ENCODE data around the gene TBK1. TPM values are rescaled to one million over a fixed set of nuclear protein-coding genes. Genes with fewer than 3 reads are reported as not detected.

TBK1 gene
- total and polyA plus RNA-seq, 10 of the 15 experiments (the other 5 are each of a cell fraction or from before 2014, with no cell fraction given), result 13.4 to 49.3 (median 37.7) TPM

DNA sequence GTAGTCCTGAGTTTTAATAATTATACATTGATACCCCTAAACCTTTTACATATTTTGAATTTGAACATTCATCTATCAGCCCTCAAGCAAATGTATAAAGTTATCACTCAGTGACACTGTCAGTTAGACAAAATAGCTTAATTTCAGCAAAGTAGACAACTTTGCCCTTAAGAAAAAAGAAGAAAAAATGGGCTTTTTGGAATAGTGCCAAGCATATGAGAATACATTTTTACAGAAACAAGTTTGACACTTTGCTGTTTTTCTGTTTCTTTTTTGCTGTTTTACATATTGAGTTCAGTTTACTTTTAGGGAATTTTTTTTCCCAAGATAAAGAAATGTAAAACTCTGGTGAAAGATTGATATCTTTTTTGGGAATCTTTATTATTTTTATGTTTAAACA, 14.3 kb downstream of the TBK1 start:
- Histone ChIP-seq H3K4me3 (no peak overlapping the region), H2AFZ (ENCODE audit: control insufficient read depth, low read depth, low read length) (no peak overlapping the region), H3K36me3 (ENCODE audit: control insufficient read depth in 2 of 2, insufficient read depth in 2 of 2, low read length in 1 of 2) (peaks cover 8 to 27% of the 10 kb centered on the region in 2 experiments), H3K4me1 (ENCODE audit: control insufficient read depth, insufficient read depth, low read length) (no peaks in the 10 kb centered on the region), H3K4me2 (ENCODE audit: control insufficient read depth, insufficient read depth) (no peak overlapping the region), H3K9me3 (replicated peaks; ENCODE audit: control insufficient read depth, insufficient read depth, low read length) (no peaks in the 10 kb centered on the region), H4K20me1 (ENCODE audit: control insufficient read depth, insufficient read depth) (no peaks in the 10 kb centered on the region), H3K27me3 (replicated peaks in 1 of 2; ENCODE audit: control insufficient read depth in 2 of 2, insufficient read depth in 2 of 2, low read length in 1 of 2) (no peaks in the 10 kb centered on the region), H3K27ac (ENCODE audit: control insufficient read depth, insufficient read depth) (no peak overlapping the region), H3K79me2 (ENCODE audit: control insufficient read depth, insufficient read depth, low read length) (peaks cover 2% of the 10 kb centered on the region; the same call in 1 of the 2 replicates), H3K9ac (ENCODE audit: control insufficient read depth, insufficient read depth, low read length) (no peak overlapping the region)
- ATAC-seq (no peak), DNase-seq (ENCODE audit: low read depth, low spot score) (no peak), FAIRE-seq (no peak)
- BruUV-seq (replicated peaks), result no TSS peak
- TF ChIP-seq TCF3 (IDR thresholded peaks at IDR 0.05; ENCODE audit: borderline replicate concordance, insufficient read depth, low read depth, low read length) (no peak), NFYB (IDR thresholded peaks at IDR 0.05; ENCODE audit: insufficient read depth, low read depth, low read length) (no peak), JUND (IDR thresholded peaks at IDR 0.05; ENCODE audit: low read depth, low read length) (no peak), ZSCAN29 (IDR thresholded peaks at IDR 0.05) (no peak), JUNB (IDR thresholded peaks at IDR 0.05) (no peak), NBN (IDR thresholded peaks at IDR 0.05) (no peak), PAX8 (IDR thresholded peaks at IDR 0.05) (no peak), NRF1 (conservative IDR thresholded peaks at IDR 0.05; ENCODE audit: low read depth, low read length) (no peak), ZNF24 (IDR thresholded peaks at IDR 0.05) (no peak), CHD4 (IDR thresholded peaks at IDR 0.05) (no peak), MTA2 (IDR thresholded peaks at IDR 0.05; ENCODE audit: low read depth) (no peak)
- TF ChIP-seq, protein P1, sequence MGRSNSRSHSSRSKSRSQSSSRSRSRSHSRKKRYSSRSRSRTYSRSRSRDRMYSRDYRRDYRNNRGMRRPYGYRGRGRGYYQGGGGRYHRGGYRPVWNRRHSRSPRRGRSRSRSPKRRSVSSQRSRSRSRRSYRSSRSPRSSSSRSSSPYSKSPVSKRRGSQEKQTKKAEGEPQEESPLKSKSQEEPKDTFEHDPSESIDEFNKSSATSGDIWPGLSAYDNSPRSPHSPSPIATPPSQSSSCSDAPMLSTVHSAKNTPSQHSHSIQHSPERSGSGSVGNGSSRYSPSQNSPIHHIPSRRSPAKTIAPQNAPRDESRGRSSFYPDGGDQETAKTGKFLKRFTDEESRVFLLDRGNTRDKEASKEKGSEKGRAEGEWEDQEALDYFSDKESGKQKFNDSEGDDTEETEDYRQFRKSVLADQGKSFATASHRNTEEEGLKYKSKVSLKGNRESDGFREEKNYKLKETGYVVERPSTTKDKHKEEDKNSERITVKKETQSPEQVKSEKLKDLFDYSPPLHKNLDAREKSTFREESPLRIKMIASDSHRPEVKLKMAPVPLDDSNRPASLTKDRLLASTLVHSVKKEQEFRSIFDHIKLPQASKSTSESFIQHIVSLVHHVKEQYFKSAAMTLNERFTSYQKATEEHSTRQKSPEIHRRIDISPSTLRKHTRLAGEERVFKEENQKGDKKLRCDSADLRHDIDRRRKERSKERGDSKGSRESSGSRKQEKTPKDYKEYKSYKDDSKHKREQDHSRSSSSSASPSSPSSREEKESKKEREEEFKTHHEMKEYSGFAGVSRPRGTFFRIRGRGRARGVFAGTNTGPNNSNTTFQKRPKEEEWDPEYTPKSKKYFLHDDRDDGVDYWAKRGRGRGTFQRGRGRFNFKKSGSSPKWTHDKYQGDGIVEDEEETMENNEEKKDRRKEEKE (IDR thresholded peaks at IDR 0.05), result no peak
- TF ChIP-seq, protein P2, sequence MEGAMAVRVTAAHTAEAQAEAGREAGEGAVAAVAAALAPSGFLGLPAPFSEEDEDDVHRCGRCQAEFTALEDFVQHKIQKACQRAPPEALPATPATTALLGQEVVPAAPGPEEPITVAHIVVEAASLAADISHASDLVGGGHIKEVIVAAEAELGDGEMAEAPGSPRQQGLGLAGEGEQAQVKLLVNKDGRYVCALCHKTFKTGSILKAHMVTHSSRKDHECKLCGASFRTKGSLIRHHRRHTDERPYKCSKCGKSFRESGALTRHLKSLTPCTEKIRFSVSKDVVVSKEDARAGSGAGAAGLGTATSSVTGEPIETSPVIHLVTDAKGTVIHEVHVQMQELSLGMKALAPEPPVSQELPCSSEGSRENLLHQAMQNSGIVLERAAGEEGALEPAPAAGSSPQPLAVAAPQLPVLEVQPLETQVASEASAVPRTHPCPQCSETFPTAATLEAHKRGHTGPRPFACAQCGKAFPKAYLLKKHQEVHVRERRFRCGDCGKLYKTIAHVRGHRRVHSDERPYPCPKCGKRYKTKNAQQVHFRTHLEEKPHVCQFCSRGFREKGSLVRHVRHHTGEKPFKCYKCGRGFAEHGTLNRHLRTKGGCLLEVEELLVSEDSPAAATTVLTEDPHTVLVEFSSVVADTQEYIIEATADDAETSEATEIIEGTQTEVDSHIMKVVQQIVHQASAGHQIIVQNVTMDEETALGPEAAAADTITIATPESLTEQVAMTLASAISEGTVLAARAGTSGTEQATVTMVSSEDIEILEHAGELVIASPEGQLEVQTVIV (IDR thresholded peaks at IDR 0.05; ENCODE audit: borderline replicate concordance, partially characterized antibody), result no peak
- TF ChIP-seq, protein P3, sequence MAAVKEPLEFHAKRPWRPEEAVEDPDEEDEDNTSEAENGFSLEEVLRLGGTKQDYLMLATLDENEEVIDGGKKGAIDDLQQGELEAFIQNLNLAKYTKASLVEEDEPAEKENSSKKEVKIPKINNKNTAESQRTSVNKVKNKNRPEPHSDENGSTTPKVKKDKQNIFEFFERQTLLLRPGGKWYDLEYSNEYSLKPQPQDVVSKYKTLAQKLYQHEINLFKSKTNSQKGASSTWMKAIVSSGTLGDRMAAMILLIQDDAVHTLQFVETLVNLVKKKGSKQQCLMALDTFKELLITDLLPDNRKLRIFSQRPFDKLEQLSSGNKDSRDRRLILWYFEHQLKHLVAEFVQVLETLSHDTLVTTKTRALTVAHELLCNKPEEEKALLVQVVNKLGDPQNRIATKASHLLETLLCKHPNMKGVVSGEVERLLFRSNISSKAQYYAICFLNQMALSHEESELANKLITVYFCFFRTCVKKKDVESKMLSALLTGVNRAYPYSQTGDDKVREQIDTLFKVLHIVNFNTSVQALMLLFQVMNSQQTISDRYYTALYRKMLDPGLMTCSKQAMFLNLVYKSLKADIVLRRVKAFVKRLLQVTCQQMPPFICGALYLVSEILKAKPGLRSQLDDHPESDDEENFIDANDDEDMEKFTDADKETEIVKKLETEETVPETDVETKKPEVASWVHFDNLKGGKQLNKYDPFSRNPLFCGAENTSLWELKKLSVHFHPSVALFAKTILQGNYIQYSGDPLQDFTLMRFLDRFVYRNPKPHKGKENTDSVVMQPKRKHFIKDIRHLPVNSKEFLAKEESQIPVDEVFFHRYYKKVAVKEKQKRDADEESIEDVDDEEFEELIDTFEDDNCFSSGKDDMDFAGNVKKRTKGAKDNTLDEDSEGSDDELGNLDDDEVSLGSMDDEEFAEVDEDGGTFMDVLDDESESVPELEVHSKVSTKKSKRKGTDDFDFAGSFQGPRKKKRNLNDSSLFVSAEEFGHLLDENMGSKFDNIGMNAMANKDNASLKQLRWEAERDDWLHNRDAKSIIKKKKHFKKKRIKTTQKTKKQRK (IDR thresholded peaks at IDR 0.05; ENCODE audit: low read depth, low read length), result no peak
- TF ChIP-seq, protein P4, sequence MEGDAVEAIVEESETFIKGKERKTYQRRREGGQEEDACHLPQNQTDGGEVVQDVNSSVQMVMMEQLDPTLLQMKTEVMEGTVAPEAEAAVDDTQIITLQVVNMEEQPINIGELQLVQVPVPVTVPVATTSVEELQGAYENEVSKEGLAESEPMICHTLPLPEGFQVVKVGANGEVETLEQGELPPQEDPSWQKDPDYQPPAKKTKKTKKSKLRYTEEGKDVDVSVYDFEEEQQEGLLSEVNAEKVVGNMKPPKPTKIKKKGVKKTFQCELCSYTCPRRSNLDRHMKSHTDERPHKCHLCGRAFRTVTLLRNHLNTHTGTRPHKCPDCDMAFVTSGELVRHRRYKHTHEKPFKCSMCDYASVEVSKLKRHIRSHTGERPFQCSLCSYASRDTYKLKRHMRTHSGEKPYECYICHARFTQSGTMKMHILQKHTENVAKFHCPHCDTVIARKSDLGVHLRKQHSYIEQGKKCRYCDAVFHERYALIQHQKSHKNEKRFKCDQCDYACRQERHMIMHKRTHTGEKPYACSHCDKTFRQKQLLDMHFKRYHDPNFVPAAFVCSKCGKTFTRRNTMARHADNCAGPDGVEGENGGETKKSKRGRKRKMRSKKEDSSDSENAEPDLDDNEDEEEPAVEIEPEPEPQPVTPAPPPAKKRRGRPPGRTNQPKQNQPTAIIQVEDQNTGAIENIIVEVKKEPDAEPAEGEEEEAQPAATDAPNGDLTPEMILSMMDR (IDR thresholded peaks at IDR 0.05 in 2 of 3, conservative IDR thresholded peaks at IDR 0.05 in 1 of 3; ENCODE audit: control insufficient read depth in 2 of 3, extremely low read depth in 1 of 3, insufficient read depth in 1 of 3, low read depth in 3 of 3, low read length in 3 of 3), result no peak
- intact Hi-C loops (cut with micrococcal nuclease; ENCODE audit: unreplicated experiment) (no loop called here), in situ Hi-C loops (cut with MboI) (no loop called here)
- ChIA-PET CTCF (interaction anchor here (0.6 kb wide), 2 partner anchors 21 to 65 kb away, joined by 3 read pairs; no protein-coding TSS in a partner anchor), RAD21 (ENCODE audit: unreplicated experiment) (no interaction called here), POLR2A (no interaction called here), SMC1A (ENCODE audit: uncharacterized antibody, unreplicated experiment) (no interaction called here)

Measured in GM12878 (cell line).